Measurements from ENCODE around the gene DOC2A.

DNA sequence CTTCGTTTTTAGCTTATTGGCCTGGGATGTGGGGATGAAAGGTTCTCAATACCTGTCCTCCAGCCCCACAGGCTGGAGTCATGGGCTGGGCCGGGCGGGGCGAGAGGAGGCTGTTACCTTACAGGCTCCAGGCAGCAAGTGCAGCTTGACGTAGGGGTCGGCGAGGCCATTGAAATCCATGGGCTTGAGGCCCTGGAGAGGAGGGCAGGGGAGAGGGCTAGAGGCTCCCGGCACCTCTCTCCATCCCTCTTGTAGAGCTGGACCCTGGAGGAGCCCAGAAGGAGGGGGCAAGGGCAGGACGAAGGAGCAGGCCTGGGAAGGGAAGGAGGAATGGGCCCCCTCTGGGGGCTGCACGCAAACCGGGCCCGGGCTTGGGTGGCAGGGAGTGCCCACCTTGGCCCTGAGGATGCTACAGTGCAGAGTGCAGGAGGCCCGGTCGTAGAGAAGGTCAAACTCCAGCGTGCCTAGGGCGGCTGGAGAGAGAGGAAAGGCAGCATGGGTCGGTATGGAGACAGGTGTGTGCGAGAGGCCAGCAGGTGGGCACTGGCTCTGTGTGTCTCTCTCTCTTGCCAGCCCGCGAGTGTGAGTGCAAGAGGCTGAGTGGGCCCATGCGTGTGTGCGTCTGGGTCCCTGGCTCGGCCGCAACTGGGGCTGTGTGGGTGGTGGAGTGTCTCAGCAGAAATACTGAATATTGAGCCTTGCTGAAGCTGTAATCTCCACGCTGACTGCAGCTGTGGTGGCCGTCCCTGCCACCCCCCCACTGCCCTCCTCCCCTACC is 1.6 kb downstream of the DOC2A start:
- TF ChIP-seq, protein P1, sequence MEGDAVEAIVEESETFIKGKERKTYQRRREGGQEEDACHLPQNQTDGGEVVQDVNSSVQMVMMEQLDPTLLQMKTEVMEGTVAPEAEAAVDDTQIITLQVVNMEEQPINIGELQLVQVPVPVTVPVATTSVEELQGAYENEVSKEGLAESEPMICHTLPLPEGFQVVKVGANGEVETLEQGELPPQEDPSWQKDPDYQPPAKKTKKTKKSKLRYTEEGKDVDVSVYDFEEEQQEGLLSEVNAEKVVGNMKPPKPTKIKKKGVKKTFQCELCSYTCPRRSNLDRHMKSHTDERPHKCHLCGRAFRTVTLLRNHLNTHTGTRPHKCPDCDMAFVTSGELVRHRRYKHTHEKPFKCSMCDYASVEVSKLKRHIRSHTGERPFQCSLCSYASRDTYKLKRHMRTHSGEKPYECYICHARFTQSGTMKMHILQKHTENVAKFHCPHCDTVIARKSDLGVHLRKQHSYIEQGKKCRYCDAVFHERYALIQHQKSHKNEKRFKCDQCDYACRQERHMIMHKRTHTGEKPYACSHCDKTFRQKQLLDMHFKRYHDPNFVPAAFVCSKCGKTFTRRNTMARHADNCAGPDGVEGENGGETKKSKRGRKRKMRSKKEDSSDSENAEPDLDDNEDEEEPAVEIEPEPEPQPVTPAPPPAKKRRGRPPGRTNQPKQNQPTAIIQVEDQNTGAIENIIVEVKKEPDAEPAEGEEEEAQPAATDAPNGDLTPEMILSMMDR (IDR thresholded peaks at IDR 0.05; ENCODE audit: low read depth, low read length, poor library complexity, severe bottlenecking), result no peak
- no peak for TF ChIP-seq EZH2phosphoT487 (IDR thresholded peaks at IDR 0.05; ENCODE audit: borderline replicate concordance, low read length)
